Measurements from ENCODE around the gene CRYL1. TPM values are rescaled to one million over a fixed set of nuclear protein-coding genes. Genes with fewer than 3 reads are reported as not detected.

Gene CRYL1
- total RNA-seq, 2 experiments from 2014 or later = 20.1 to 22.8 TPM

DNA sequence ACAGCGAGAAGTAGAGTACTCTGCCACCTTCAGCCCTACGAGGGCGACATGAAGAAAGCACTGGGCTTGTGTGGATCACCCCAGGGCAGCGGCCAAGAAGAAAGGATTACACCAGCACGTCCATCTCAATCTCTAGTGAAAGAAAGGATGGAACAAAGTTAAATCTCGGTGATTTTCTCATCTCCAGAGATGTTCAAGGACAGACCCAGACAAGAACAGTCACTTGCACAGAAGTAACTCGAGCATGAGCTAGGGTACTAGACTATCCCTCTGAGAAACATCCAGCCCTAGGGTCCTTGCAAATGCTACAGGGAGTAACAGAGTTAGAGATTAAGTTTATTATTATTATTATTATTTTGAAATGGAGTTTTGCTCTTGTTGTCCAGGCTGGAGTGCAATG is 106.7 kb downstream of the CRYL1 start:
- Mint-ChIP-seq H3K4me1 (peaks cover 39% of the 10 kb centered on the region), H3K4me3 (no peak overlapping the region), H3K27ac (peak overlapping the region; percentile 58), H3K36me3 (ENCODE audit: low read depth) (peaks cover 50% of the 10 kb centered on the region), H3K27me3 (no peaks in the 10 kb centered on the region), H3K9me3 (peaks cover 29% of the 10 kb centered on the region)
- ChIA-PET POLR2A (interaction anchor here (1.1 to 2.2 kb wide), 2 partner anchors 57 to 188 kb away, joined by 3 to 22 read pairs; no protein-coding TSS in a partner anchor), CTCF (no interaction called here)
- DNase-seq = no peak

DNA sequence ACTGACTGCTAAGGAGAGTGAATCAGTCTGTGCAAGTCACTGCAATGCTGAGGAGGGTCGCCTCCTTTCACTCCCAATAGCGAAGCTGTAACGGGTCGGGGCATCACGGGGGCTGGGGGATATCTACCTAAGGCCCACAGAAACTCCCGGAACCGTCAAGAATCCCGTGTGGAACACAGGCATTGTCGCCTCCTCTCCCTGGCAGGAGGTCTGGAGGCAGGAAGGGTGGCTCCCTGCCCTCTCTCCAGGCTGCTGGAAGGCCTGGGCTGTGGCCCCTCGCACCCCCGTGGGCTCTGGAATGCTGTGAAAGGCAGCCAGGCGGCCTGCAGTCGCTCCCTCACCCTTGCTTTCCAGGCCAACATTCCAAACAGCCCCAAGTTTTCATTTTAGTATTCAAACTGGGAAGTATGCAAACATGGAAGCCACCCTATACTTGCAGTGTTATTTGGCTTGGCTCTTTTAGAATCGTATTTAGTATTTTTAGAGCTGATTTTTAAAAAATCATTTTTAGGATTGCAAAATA is 109.4 kb downstream of the CRYL1 start:
- Mint-ChIP-seq H3K9me3 (peaks cover 34% of the 10 kb centered on the region), H3K4me3 (no peak overlapping the region), H3K27ac (no peak overlapping the region), H3K4me1 (peaks cover 54% of the 10 kb centered on the region), H3K36me3 (ENCODE audit: low read depth) (peaks cover 60% of the 10 kb centered on the region), H3K27me3 (no peaks in the 10 kb centered on the region)
- no peak for DNase-seq
- ChIA-PET CTCF (no interaction called here), POLR2A (no interaction called here)

DNA sequence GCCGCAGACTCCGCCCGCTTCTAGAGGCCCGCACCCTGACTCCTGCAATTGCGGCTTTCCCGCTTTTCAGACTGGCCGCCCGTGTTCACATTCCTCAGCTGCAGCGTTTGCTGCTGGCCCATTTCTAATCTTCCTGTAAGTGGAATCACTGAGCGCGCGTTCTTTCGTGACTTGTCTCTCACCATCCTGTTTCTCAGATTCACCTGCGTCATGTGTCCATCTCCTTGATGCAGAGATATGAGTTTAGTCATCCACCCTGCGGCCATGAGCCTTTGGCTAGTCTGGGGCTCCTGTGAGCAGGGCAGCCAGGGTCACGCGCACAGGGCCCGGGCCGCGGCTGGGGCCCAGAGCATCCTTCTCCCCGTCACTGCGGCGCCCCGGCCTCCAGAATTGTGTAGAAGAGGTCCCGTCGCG is 110.0 kb downstream of the CRYL1 start:
- peaks cover 53% of the 10 kb centered on the region for H3K4me1 Mint-ChIP-seq
- ChIA-PET POLR2A (no interaction called here), CTCF (no interaction called here)
- peaks cover 37% of the 10 kb centered on the region for H3K9me3 Mint-ChIP-seq
- no peak overlapping the region for H3K4me3 Mint-ChIP-seq
- H3K36me3 Mint-ChIP-seq (ENCODE audit: low read depth) = peaks cover 63% of the 10 kb centered on the region
- H3K27ac Mint-ChIP-seq = no peak overlapping the region
- H3K27me3 Mint-ChIP-seq = no peaks in the 10 kb centered on the region
- DNase-seq = no peak

GRCh38 chr13:20415306-20415679 is 110.4 kb downstream of the CRYL1 start:
- ChIA-PET CTCF (no interaction called here), POLR2A (no interaction called here)
- DNase-seq = no peak
- Mint-ChIP-seq H3K27me3 (no peaks in the 10 kb centered on the region), H3K27ac (no peak overlapping the region), H3K4me3 (no peak overlapping the region), H3K36me3 (ENCODE audit: low read depth) (peaks cover 65% of the 10 kb centered on the region), H3K9me3 (peaks cover 37% of the 10 kb centered on the region), H3K4me1 (peaks cover 52% of the 10 kb centered on the region)

DNA sequence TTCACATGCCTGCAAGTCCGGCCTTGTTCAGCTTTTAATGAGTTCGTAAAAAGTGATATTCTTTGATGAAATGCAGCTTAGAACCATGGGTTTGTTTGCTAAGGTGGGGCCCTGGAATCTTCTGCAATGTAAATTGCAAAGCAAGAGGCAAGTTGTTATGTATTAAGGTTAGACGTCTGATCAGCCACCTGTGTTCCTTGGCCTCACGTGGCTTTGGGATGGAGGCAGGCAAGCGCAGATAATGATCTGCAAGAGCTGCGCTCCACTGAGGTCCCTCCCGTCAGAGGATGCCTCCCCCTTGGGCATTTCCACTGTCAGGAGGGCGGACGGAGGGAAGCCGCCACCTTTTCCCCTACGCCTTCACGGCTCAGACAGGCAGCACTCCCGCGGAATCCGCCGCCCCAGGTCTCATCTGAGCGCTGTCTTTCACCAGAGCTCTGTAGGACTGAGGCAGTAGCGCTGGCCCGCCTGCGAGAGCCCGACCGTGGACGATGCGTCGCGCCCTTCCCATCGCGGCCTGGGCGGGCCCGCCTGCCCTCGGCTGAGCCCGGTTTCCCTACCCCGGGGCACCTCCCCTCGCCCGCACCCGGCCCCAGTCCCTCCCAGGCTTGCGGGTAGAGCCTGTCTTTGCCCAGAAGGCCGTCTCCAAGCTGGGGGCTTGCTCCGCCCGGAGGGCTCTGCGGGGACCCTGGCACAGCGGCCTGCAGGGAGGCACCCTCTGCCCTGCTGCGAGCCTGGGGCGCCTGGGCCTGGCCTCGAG is 110.9 kb downstream of the CRYL1 start:
- DNase-seq = no peak
- ChIA-PET POLR2A (no interaction called here), CTCF (no interaction called here)
- Mint-ChIP-seq H3K9me3 (peaks cover 37% of the 10 kb centered on the region), H3K27me3 (no peaks in the 10 kb centered on the region), H3K4me3 (no peak overlapping the region), H3K4me1 (peaks cover 46% of the 10 kb centered on the region), H3K36me3 (ENCODE audit: low read depth) (peaks cover 59% of the 10 kb centered on the region), H3K27ac (no peak overlapping the region)

DNA sequence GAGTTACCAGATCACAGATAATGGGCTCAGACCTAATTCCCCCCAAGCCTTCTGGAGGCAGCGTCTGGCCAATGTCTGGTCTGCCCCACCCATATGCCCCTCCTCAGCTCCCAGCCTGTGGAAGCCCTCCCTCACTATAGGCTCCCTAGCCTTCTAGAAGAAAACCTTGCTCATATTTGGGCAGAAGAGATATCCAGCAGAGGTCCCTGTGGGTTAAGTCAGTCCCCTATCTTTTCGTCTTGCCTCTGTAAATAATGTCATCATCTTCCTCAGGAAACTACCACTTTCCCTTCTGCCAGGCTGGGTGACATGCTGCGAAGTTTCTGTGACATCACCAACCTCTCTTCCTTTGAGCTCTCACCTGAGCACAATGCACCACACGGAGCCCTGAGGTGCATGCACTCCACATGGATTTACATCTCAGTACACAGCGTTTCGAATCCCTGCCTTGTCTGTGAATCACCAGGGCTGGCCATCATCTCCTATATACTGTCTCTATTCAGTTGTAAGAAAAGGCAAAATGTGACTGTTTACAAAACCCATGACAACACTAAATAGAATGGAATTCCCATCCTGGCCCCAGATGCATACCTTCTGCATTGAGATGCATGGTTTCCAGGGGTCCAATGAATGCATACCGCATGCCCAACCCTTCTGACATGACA is 112.8 kb downstream of the CRYL1 start:
- peak overlapping the region; percentile 53 for H3K27ac Mint-ChIP-seq
- DNase-seq = peak; percentile 41

DNA sequence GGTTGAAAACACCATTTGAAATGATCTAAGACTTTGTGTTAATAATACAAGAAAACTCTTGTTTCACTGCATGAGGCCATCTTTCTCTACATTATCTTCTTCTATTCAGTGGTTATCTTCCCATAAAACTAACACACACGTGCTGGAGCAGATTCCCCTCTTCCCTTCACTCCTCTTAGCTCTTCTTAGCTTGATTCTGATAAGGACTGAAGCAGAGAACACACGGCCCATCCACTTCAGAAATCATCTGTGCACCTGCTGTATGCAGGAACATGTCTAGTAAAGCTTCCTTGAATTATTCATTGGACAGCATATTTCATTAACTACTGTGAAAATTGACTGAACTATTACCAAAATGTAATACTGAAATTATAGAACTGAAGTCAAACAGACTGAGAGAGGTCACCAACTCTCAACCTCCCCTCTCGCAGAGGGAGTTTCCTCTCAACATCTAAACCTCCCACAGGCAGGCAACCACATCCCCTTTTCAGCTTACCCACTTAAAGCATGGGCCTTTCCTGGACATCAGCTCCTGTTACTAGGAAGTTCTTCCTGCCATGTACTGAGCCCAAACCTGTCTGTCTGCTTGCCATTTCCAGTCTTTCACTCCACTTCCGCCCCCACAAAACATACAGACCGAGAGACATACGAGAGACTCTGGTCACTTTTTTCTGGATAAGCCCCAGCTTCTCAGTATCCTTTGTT is 113.9 kb downstream of the CRYL1 start:
- peak; percentile 69 for DNase-seq
- Mint-ChIP-seq H3K36me3 (ENCODE audit: low read depth) (peaks cover 42% of the 10 kb centered on the region), H3K27ac (peak overlapping the region; percentile 86), H3K4me3 (peak overlapping the region; percentile 34), H3K27me3 (no peaks in the 10 kb centered on the region), H3K4me1 (peaks cover 26% of the 10 kb centered on the region), H3K9me3 (peaks cover 21% of the 10 kb centered on the region)
- ChIA-PET CTCF (interaction anchor here (0.8 to 1.8 kb wide), 4 partner anchors 9 to 214 kb away, joined by 3 to 8 read pairs (median 5); no protein-coding TSS in a partner anchor), POLR2A (interaction anchor here (0.6 to 2.6 kb wide), 9 partner anchors 9 to 362 kb away, joined by 3 to 12 read pairs (median 5); partner anchors contain the start of gene EEF1AKMT1)

More for the DNA sequence above, 112.8 kb downstream of the CRYL1 start:
- ChIA-PET CTCF (interaction anchor here (1.8 kb wide), 2 partner anchors 63 to 80 kb away, joined by 5 to 8 read pairs; no protein-coding TSS in a partner anchor), POLR2A (interaction anchor here (1.2 to 2.6 kb wide), 4 partner anchors 8 to 64 kb away, joined by 3 to 12 read pairs (median 7); no protein-coding TSS in a partner anchor)
- H3K27me3 Mint-ChIP-seq = no peaks in the 10 kb centered on the region
- H3K4me1 Mint-ChIP-seq = peaks cover 32% of the 10 kb centered on the region
- H3K4me3 Mint-ChIP-seq = peak overlapping the region; percentile 12
- H3K36me3 Mint-ChIP-seq (ENCODE audit: low read depth) = peaks cover 47% of the 10 kb centered on the region
- H3K9me3 Mint-ChIP-seq = peaks cover 26% of the 10 kb centered on the region

GRCh38 chr13:20410726-20411125 is 114.9 kb downstream of the CRYL1 start:
- Mint-ChIP-seq H3K9me3 (peaks cover 17% of the 10 kb centered on the region), H3K4me1 (peaks cover 26% of the 10 kb centered on the region), H3K27me3 (no peaks in the 10 kb centered on the region), H3K36me3 (ENCODE audit: low read depth) (peaks cover 33% of the 10 kb centered on the region), H3K27ac (peak overlapping the region; percentile 69), H3K4me3 (no peak overlapping the region)
- DNase-seq = no peak
- POLR2A ChIA-PET = interaction anchor here (2.6 kb wide), 1 partner anchor 10 kb away, joined by 12 read pairs; no protein-coding TSS in a partner anchor
- CTCF ChIA-PET = interaction anchor here (0.8 to 1.7 kb wide), 2 partner anchors 9 to 213 kb away, joined by 3 to 5 read pairs; no protein-coding TSS in a partner anchor

DNA sequence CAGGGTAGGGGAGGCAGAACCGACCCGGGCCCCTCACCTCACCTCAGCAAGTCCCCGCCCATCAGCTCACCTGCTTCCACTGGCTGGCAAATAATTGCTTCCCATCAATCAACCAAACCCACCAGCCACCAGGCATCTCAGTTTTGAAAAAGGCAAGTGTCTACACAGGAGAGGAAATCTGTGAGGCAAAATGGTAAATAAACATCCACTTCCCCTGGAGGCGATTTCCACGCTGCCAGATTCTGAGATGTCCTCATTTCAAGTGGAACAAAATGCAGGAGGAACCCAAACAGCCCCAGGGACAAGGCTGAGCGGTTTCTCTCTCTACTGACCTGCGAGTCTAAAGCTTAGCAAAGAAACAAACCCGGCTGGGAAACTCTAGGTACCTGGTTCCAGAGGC is 117.5 kb downstream of the CRYL1 start:
- Mint-ChIP-seq H3K9me3 (peaks cover 8% of the 10 kb centered on the region), H3K27me3 (no peaks in the 10 kb centered on the region), H3K36me3 (ENCODE audit: low read depth) (peaks cover 23% of the 10 kb centered on the region), H3K4me1 (peaks cover 24% of the 10 kb centered on the region), H3K4me3 (no peak overlapping the region), H3K27ac (no peak overlapping the region)
- DNase-seq = no peak
- ChIA-PET POLR2A (no interaction called here), CTCF (no interaction called here)

DNA sequence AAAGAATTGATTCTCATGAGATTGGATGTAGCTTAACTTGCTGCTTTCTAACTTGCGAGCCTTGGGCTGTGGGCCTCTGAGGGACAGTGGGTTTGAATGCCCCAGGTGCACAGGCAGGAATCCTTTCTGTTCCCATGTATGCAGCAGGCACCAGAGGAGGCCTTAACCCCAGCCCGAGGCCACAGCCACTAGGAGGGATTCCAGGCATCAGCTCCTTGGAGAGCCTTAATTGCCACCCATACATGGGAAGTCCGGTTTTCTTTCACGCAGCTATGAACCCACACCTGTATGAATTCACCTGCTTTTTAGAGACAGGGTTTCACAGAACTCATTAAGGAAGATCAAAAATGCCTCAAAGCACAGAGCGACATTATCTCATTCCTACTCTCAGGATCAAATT is 117.9 kb downstream of the CRYL1 start:
- H3K4me1 Mint-ChIP-seq = peaks cover 24% of the 10 kb centered on the region
- H3K4me3 Mint-ChIP-seq = no peak overlapping the region
- DNase-seq = no peak
- no peaks in the 10 kb centered on the region for H3K27me3 Mint-ChIP-seq
- ChIA-PET POLR2A (no interaction called here), CTCF (no interaction called here)
- H3K27ac Mint-ChIP-seq = no peak overlapping the region
- peaks cover 4% of the 10 kb centered on the region for H3K9me3 Mint-ChIP-seq
- H3K36me3 Mint-ChIP-seq (ENCODE audit: low read depth) = peaks cover 19% of the 10 kb centered on the region

GRCh38 chr13:20405691-20406090 is 120.0 kb downstream of the CRYL1 start:
- ChIA-PET CTCF (no interaction called here), POLR2A (no interaction called here)
- no peak overlapping the region for H3K27ac Mint-ChIP-seq
- H3K27me3 Mint-ChIP-seq = no peaks in the 10 kb centered on the region
- no peaks in the 10 kb centered on the region for H3K9me3 Mint-ChIP-seq
- peaks cover 12% of the 10 kb centered on the region for H3K36me3 Mint-ChIP-seq (ENCODE audit: low read depth)
- no peak for DNase-seq
- H3K4me3 Mint-ChIP-seq = no peak overlapping the region
- H3K4me1 Mint-ChIP-seq = peaks cover 26% of the 10 kb centered on the region

- ChIA-PET CTCF (no interaction called here), POLR2A (no interaction called here)
- peaks cover 33% of the 10 kb centered on the region for H3K4me1 Mint-ChIP-seq
- H3K4me3 Mint-ChIP-seq = no peak overlapping the region
- H3K36me3 Mint-ChIP-seq (ENCODE audit: low read depth) = peaks cover 14% of the 10 kb centered on the region
- no peak overlapping the region for H3K27ac Mint-ChIP-seq
- H3K9me3 Mint-ChIP-seq = no peaks in the 10 kb centered on the region
- no peaks in the 10 kb centered on the region for H3K27me3 Mint-ChIP-seq
- DNase-seq = no peak
These were observed 121.0 kb downstream of the CRYL1 start for GRCh38 chr13:20404488-20405222.
